ENCODE measurements around the gene RNF114. TPM values are rescaled to one million over a fixed set of nuclear protein-coding genes. Genes with fewer than 3 reads are reported as not detected.
A peak's percentile ranks its signal among the peaks of the same experiment; 100 is the strongest.
"Not testable (repeated sequence)": the region's sequence is repeated elsewhere in the genome, so short reads cannot be mapped to it uniquely, and the experiment has no call there.

RNF114 gene
- total and polyA plus RNA-seq, 2 donors = 48.2 to 52.2 TPM

DNA sequence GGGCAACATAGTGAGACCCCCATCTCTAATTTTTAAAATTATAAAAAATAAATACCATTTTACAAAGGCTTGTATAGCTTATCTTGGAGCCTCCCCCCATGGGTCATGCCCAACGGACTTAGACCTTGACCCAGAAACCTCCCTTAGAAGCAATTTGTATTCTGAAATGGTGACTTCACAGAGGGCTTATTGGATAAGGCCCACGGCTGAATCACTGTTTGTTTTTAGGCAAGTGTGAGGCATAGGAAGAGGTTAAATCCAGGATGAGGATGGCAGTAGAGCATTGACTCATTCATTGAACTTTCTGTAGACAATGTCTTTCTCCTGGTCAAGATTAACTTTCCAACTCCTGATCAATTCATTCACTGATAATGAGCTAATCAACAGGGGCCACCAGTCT lies 40.3 kb downstream of the RNF114 start:
- H3K4me1 ChIP-seq (ENCODE audit: insufficient read depth) = no peaks in the 10 kb centered on the region
- WGBS = 67% methylated on average over 2 of the region's 2 CpGs
- no peak overlapping the region for H3K27ac ChIP-seq (ENCODE audit: low read depth)
- no peak for DNase-seq (ENCODE audit: extremely low spot score)
- H3K4me3 ChIP-seq (ENCODE audit: low read depth, low read length) = no peak overlapping the region
- no peaks in the 10 kb centered on the region for H3K36me3 ChIP-seq (ENCODE audit: insufficient read depth)

DNA sequence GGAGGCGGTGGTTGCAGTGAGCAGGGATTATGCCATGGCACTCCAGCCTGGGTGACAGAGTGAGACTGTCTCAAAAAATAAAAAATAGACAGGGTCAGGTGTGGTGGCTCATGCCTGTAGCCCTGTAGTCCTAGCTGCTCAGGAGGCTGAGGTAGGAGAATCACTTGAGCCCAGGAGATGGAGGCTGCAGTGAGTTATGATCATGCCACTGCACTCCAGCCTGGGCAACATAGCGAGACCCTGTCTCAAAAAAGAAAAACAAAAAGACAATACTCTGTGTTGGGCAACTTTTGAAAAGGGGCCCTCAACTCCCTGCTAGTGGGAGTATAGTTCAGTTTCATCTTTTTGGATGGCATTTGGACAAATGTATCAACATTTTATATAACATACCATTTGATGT lies 41.5 kb downstream of the RNF114 start:
- not testable (repeated sequence) for H3K4me1 ChIP-seq (ENCODE audit: insufficient read depth); H3K36me3 ChIP-seq (ENCODE audit: insufficient read depth); H3K4me3 ChIP-seq (ENCODE audit: low read depth, low read length); H3K27ac ChIP-seq (ENCODE audit: low read depth); DNase-seq (ENCODE audit: extremely low spot score)
- 95% methylated on average over 2 of the region's 2 CpGs for WGBS

DNA sequence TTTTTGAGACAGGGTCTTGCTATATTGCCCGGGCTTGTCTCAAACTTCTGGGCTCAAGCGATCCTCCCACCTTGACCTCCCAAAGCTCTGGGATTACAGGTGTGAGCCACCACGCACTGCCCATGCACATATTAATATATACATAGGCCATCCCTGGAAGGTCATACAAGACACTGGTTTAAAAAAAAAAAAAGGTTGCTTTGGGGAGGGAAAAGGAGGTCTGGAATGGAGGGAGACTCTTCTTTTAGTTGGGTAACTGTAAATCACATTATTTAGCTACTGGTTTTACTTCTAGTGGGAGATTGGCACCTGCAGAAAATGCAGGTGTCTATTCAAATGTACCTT lies 42.5 kb downstream of the RNF114 start:
- H3K36me3 ChIP-seq (ENCODE audit: insufficient read depth) = no peaks in the 10 kb centered on the region
- no peak overlapping the region for H3K4me3 ChIP-seq (ENCODE audit: low read depth, low read length)
- 76% methylated on average over 3 of the region's 3 CpGs for WGBS
- no peak overlapping the region for H3K27ac ChIP-seq (ENCODE audit: low read depth)
- DNase-seq (ENCODE audit: extremely low spot score) = no peak
- no peaks in the 10 kb centered on the region for H3K4me1 ChIP-seq (ENCODE audit: insufficient read depth)

DNA sequence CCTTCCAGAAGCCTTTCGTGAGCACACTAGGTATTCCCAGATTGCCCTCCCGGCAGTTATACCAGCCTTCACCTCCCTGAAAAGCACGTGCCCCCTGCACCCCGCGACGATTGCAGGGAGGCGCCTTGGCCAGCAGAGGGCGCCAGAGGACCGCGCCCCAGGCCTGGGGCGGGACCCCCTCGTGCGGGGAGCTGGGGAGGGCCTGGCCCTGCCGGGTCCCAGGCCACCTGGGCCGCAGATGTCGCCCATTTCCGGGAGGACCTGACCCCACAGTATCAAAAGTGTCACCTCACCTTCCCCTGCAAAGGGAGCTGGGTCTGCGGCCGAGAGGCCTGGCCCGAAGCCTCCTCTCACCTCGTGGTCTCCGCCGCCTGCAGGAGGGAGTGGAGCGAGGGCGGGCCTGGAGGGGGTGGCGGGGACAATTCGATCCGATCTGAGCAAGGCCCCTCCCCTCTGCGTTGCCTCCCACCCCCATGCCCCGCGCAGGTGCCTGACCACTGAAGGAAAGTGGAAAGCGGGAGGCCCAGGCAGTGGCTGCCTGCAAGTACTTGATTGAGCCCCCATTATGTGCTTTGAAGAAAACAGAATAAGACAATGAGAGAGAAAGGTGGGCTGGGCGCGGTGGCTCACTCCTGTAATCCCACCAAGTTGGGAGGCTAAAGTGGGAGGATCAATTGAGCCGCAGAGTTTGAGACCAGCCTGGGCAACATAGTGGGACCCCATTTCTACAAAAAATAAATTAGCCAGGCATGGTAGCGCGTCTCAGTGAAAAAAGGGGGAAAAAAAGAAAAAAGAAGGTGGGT lies 43.0 kb downstream of the RNF114 start:
- Histone ChIP-seq H3K4me1 (ENCODE audit: insufficient read depth) (no peaks in the 10 kb centered on the region), H3K27ac (ENCODE audit: low read depth) (no peak overlapping the region), H3K4me3 (ENCODE audit: low read depth, low read length) (no peak overlapping the region), H3K36me3 (ENCODE audit: insufficient read depth) (no peaks in the 10 kb centered on the region)
- WGBS = 18% methylated on average over 37 of the region's 37 CpGs
- no peak for DNase-seq (ENCODE audit: extremely low spot score)

DNA sequence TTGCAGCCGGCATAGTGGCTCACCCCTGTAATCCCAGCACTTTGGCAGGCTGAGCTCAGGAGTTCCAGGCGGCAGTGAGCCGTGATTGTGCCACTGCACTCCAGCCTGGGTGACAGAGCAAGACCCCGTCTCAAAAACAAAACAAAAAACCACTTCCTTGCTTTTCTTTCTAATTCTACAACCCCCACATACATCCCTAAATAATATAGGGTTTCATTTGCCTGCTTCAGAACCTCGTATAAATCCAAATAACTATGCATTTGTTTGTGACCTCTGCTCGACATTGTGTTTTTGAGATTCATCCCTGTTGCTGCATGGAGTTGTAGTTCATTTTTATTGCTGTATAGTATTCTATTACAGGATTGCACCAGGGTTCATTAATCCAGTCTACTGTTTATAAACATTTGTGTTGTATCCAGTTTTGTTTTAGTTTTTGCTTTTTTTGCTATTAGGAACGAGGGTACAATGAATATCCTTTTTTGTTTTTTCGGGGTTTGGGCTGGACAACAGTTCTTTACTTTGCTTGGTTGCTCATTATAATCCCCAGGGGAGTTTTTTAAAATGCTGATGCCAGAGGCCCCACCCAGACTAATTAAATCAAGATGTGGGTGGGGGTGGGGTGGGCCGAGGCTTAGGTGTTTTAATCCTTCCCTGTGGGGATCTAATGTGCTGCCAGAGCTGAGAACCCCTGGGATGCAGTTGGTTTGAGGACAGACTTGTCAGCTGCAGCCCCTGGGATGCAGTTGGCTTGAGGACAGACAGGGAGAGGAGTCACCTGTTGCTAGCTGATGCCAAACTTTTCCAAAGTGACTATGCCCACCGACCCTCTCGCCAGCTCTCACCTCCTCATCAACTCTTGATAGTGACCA lies 44.2 kb downstream of the RNF114 start:
- H3K4me1 ChIP-seq (ENCODE audit: insufficient read depth) = no peaks in the 10 kb centered on the region
- no peak for DNase-seq (ENCODE audit: extremely low spot score)
- no peak overlapping the region for H3K27ac ChIP-seq (ENCODE audit: low read depth)
- 84% methylated on average over 11 of the region's 11 CpGs for WGBS
- H3K4me3 ChIP-seq (ENCODE audit: low read depth, low read length) = no peak overlapping the region
- H3K36me3 ChIP-seq (ENCODE audit: insufficient read depth) = no peaks in the 10 kb centered on the region

DNA sequence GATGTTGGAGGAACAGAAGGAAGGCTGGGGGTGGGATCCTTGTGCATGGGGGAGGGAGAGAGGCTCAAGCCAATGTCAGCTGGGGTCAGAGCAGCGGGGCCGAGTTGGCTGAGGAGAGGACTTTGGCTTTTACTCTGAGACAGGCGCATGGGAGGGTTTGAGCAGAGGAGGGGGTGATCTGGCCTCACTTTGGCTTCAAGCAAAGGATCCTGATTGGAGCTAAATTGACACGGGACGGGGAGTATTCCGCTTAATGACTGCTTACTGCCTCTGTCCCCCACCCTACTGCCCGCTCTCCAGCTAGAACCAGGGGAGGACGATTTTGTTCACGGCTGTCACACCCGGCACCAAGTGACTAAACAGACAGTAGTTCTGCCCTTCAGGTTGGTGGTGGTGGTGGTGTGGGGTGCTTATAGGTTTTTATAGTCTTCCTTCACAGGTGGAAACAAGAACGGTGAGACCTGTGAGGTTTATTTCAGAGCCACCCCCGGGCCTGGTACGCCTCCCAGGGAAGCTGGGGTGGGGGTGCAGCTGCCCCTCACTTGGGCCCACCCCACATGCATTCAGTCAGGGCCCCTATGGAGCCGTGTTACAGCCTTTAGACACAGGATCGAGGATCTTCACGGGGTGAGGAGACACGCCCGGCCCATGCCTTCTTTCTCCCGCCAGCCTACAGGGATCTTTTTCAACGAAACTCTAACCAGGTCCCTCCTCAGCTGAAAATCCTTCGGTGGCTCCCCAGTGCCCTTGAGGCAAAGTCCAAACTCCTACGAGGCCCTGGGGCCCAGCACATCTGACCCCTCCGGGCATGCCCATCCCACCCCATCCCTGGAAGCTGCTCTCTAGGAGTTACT lies 45.2 kb downstream of the RNF114 start:
- Histone ChIP-seq H3K4me1 (ENCODE audit: insufficient read depth) (no peaks in the 10 kb centered on the region), H3K36me3 (ENCODE audit: insufficient read depth) (no peaks in the 10 kb centered on the region), H3K27ac (ENCODE audit: low read depth) (no peak overlapping the region), H3K4me3 (ENCODE audit: low read depth, low read length) (no peak overlapping the region)
- no peak for DNase-seq (ENCODE audit: extremely low spot score)
- WGBS = 83% methylated on average over 23 of the region's 23 CpGs

DNA sequence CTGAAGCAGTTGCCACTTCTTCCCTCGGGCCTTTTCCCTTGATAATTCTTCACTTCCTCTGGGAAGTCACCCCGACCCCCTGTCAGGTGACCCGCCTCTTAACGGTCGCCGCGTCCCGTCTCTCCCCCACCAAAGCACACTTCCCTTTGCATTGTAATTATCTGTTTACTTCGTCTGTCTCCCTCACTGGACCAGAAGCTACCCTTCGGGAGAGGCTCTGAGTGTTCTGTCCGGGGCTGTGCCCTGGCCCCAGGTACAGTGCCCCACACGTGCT lies 45.8 kb downstream of the RNF114 start:
- no peak overlapping the region for H3K4me3 ChIP-seq (ENCODE audit: low read depth, low read length)
- H3K27ac ChIP-seq (ENCODE audit: low read depth) = no peak overlapping the region
- H3K4me1 ChIP-seq (ENCODE audit: insufficient read depth) = no peaks in the 10 kb centered on the region
- DNase-seq (ENCODE audit: extremely low spot score) = no peak
- WGBS = 44% methylated on average over 12 of the region's 12 CpGs
- H3K36me3 ChIP-seq (ENCODE audit: insufficient read depth) = no peaks in the 10 kb centered on the region

DNA sequence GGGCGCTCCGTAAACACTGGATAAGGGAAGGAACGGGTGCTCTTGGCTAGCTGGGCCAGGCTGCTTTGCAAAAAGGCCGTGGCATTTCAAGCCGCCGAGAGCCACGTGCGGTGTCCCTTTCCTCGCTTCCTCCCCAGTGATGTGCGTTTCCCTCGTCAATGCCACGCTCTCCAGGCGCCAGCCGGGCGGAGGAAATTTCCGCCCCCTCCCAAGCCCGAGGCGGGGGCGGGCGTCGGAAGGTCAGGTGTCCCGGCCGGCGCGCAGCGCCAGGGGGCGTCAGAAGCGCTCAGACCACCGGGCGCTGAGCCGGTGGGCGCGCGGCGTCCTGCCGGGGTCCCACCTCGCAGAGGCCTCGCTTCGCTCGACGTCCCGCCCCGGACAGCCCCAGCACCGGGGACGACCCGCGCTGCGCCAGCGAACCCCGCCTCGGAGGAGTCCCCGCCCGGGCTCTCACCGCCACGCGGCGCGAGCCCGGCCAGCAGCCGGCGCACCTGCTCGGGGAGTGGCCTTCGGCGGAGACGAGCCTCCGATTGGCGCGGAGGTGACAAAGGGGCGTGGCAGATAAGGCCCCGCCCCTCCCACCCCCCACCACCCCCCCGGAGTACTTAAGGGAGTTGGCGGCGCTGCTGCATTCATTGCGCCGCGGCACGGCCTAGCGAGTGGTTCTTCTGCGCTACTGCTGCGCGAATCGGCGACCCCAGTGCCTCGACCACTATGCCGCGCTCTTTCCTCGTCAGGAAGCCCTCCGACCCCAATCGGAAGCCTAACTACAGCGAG lies 46.3 kb downstream of the RNF114 start, which contains the start of gene SNAI1:
TSS of gene SNAI1 (plus strand) at position 635 of the 777 bp plus-strand sequence. CDS start at position 715, 80 bp downstream.
- no peaks in the 10 kb centered on the region for H3K36me3 ChIP-seq (ENCODE audit: insufficient read depth)
- DNase-seq (ENCODE audit: extremely low spot score) = peak; percentile 43
- 3% methylated on average over 90 of the region's 90 CpGs for WGBS
- H3K4me3 ChIP-seq (ENCODE audit: low read depth, low read length) = peak within 1 kb of the TSS; percentile 49
- no peaks in the 10 kb centered on the region for H3K4me1 ChIP-seq (ENCODE audit: insufficient read depth)
- H3K27ac ChIP-seq (ENCODE audit: low read depth) = no peak within 1 kb of the TSS

DNA sequence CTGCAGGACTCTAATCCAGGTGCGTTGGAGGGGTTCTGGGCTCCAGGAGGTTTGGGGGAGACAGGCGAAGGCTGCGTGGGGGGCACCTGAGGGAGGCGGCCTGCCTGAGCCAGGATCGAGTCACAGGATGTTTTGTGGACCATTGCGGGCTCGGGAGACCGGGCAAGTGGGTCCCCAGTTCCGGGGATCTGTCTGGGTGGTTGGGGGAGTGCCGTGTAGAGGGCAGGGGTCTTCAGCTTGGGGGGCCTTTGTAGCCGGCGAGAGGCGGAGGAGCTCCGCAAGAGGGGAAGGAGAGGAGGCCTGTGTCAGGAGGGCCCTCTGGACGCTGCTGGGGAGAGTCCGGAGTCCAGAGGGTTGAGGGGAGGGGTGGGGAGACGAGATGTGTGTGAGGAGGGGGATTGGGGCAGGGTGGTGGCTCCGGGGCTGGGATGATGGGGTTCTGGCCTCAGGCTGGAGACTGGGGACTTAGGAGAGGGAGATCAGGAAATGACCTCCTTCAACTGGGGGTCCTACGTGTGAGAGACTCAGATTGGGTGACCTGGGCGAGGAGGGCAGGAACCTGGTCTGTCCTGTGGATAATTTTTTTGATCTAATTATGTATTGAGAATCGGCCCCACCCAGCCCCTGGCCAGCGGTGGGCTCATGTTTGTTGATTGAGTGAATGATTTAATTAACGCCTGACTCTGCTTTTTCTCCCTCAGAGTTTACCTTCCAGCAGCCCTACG lies 47.1 kb downstream of the RNF114 start:
- DNase-seq (ENCODE audit: extremely low spot score) = no peak
- no peaks in the 10 kb centered on the region for H3K36me3 ChIP-seq (ENCODE audit: insufficient read depth)
- H3K4me3 ChIP-seq (ENCODE audit: low read depth, low read length) = peak overlapping the region; percentile 49
- 16% methylated on average over 24 of the region's 24 CpGs for WGBS
- H3K27ac ChIP-seq (ENCODE audit: low read depth) = no peak overlapping the region
- H3K4me1 ChIP-seq (ENCODE audit: insufficient read depth) = no peaks in the 10 kb centered on the region

DNA sequence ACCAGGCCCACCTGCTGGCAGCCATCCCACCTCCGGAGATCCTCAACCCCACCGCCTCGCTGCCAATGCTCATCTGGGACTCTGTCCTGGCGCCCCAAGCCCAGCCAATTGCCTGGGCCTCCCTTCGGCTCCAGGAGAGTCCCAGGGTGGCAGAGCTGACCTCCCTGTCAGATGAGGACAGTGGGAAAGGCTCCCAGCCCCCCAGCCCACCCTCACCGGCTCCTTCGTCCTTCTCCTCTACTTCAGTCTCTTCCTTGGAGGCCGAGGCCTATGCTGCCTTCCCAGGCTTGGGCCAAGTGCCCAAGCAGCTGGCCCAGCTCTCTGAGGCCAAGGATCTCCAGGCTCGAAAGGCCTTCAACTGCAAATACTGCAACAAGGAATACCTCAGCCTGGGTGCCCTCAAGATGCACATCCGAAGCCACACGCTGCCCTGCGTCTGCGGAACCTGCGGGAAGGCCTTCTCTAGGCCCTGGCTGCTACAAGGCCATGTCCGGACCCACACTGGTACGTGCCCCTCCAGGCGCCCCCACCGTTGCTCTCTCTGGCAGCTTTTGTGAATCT lies 47.7 kb downstream of the RNF114 start:
- Histone ChIP-seq H3K27ac (ENCODE audit: low read depth) (no peak overlapping the region), H3K4me3 (ENCODE audit: low read depth, low read length) (peak overlapping the region; percentile 49), H3K36me3 (ENCODE audit: insufficient read depth) (no peaks in the 10 kb centered on the region), H3K4me1 (ENCODE audit: insufficient read depth) (no peaks in the 10 kb centered on the region)
- WGBS = 57% methylated on average over 18 of the region's 18 CpGs
- no peak for DNase-seq (ENCODE audit: extremely low spot score)

DNA sequence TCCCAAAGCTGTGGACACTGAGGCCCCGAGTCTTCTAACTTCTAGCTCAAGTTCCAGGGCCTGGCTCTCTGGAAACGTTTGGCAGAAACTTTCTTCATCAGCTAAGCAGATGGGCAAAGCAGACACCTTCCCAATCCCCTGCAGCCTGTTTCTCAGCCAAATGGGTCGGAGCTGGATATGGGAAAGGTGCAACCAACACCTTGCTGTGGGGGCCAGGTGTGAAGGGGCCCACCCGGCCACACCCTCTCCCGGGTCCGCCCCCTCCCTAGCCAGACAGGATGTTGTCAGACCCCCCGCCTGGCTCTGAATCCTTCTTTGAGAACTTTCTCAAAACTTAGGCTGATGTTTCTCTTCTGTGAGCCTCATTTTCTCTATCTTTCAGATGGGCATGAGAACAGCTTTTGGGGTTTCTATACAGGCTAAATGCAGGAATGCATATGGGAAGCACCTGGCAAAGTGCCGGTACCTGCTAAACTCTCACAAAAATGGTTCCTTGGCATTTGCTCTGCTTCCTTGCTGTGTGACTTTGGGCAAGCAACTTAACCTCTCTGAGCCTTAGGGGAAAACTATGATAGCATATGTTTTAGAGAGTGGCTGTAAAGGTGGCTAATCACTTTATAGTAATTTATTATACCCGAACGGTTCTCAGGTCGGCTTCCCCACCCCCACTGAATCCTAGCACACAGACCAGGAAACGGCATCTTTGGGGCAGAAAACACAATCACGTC lies 48.4 kb downstream of the RNF114 start:
- Histone ChIP-seq H3K36me3 (ENCODE audit: insufficient read depth) (no peaks in the 10 kb centered on the region), H3K27ac (ENCODE audit: low read depth) (no peak overlapping the region), H3K4me3 (ENCODE audit: low read depth, low read length) (peak overlapping the region; percentile 49), H3K4me1 (ENCODE audit: insufficient read depth) (no peaks in the 10 kb centered on the region)
- 57% methylated on average over 13 of the region's 13 CpGs for WGBS
- DNase-seq (ENCODE audit: extremely low spot score) = no peak

DNA sequence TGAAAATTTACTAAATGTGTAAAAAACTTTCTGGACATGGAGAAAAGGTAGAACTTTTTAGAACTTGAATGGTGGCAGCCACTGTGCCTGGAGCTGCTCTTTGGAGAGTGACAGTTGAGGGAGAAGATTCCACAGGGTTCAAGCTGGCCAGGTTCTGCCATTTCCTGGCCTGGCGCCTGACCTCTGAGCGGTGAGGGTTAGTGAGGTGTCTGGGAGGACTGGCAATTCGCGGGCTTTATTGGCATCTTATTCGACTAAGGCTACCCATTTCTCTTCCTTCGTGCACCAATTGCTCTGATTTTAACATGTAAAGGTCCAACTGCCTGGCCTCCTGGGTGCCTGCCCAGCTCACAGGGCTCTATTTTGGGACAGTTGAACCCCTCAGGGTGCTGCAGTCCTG lies 49.0 kb downstream of the RNF114 start:
- DNase-seq (ENCODE audit: extremely low spot score) = no peak
- peak overlapping the region; percentile 49 for H3K4me3 ChIP-seq (ENCODE audit: low read depth, low read length)
- H3K27ac ChIP-seq (ENCODE audit: low read depth) = no peak overlapping the region
- H3K4me1 ChIP-seq (ENCODE audit: insufficient read depth) = no peaks in the 10 kb centered on the region
- H3K36me3 ChIP-seq (ENCODE audit: insufficient read depth) = no peaks in the 10 kb centered on the region
- 61% methylated on average over 6 of the region's 6 CpGs for WGBS
